ENCODE data around the gene TPM3. TPM values are rescaled to one million over a fixed set of nuclear protein-coding genes. Genes with fewer than 3 reads are reported as not detected.

TPM3 gene
- total and polyA plus RNA-seq, 2 of the 8 experiments (the other 6 are each of a cell fraction or from before 2014, with no cell fraction given), result 278 to 572 TPM

- H3K4me2 ChIP-seq (ENCODE audit: insufficient read depth in 1 of 2, low read depth in 2 of 2, low read length in 2 of 2), result no peak overlapping the region
- no peak overlapping the region for H2BK5ac ChIP-seq (ENCODE audit: low read depth, low read length)
- H3K9ac ChIP-seq (replicated peaks in 1 of 4; ENCODE audit: extremely low read depth in 1 of 4, low read depth in 3 of 4, low read length in 3 of 4), result no peak overlapping the region
- no peak overlapping the region for H3K4ac ChIP-seq (replicated peaks; ENCODE audit: insufficient read length, low read depth, low read length)
- H3K18ac ChIP-seq (ENCODE audit: extremely low read depth, low read length), result no peak overlapping the region
- no peak for DNase-seq (ENCODE audit: low read depth in 1 of 2, low spot score in 2 of 2)
- FAIRE-seq, result no peak
- H2BK12ac ChIP-seq (ENCODE audit: low read depth, low read length), result no peak overlapping the region
- H2BK15ac ChIP-seq (ENCODE audit: low read length), result no peak overlapping the region
- H3K36me3 ChIP-seq (ENCODE audit: control insufficient read depth in 2 of 4, insufficient read depth in 4 of 4, low read length in 3 of 4), result peaks cover 31 to 87% (median 76%) of the 10 kb centered on the region in 4 experiments
- H3K27me3 ChIP-seq (replicated peaks in 1 of 4; ENCODE audit: control insufficient read depth in 3 of 4, extremely low read depth in 1 of 4, insufficient read depth in 3 of 4, low read length in 3 of 4), result no peaks in the 10 kb centered on the region
- H4K5ac ChIP-seq (ENCODE audit: insufficient read length, low read depth, low read length), result no peak overlapping the region
- no peaks in the 10 kb centered on the region for H3K23me2 ChIP-seq (ENCODE audit: low read depth, low read length)
- H3K4me1 ChIP-seq (replicated peaks in 1 of 4; ENCODE audit: control insufficient read depth in 3 of 4, insufficient read depth in 4 of 4, low read length in 3 of 4), result no peaks in the 10 kb centered on the region
- no peak overlapping the region for H3K14ac ChIP-seq (ENCODE audit: insufficient read length)
- POLR2A ChIA-PET (ENCODE audit: partially characterized antibody), result interaction anchor here (0.7 to 2.0 kb wide), 6 partner anchors 9 to 36 kb away, joined by 3 to 6 read pairs (median 3); partner anchors contain the start of gene NUP210L
- H4K91ac ChIP-seq (replicated peaks; ENCODE audit: insufficient read length, low read length), result no peak overlapping the region
- H3K79me1 ChIP-seq (ENCODE audit: low read depth, low read length), result peaks cover 4% of the 10 kb centered on the region; the same call in 1 of the 2 replicates
- no peak overlapping the region for H3K23ac ChIP-seq (ENCODE audit: insufficient read length)
- H3K56ac ChIP-seq (replicated peaks; ENCODE audit: insufficient read length, low read depth, low read length), result no peak overlapping the region
- peaks cover 3 to 33% of the 10 kb centered on the region in 2 experiments; a peak in 3 of 4 replicates for H3K79me2 ChIP-seq (ENCODE audit: control insufficient read depth in 1 of 2, insufficient read depth in 2 of 2, low read length in 2 of 2)
- WGBS, 2 experiments (ENCODE audit: extremely low coverage in 1 of 2, insufficient coverage in 1 of 2, insufficient read length in 1 of 2, insufficient replicate concordance in 2 of 2, low coverage in 1 of 2, low lambda C conversion rate in 2 of 2, missing lambda C conversion rate in 1 of 2), result 90% methylated on average over 4 of the region's 4 CpGs; no CpG with 5 or more reads in 1 of the 2 experiments
- no peak overlapping the region for H2BK120ac ChIP-seq (replicated peaks; ENCODE audit: low read depth, low read length)
- H3K4me3 ChIP-seq (ENCODE audit: extremely low read depth in 1 of 4, insufficient read depth in 2 of 4, low read depth in 3 of 4, low read length in 4 of 4), result no peak overlapping the region
- H3K27ac ChIP-seq (ENCODE audit: low read depth, low read length), result no peak overlapping the region
- H2AK5ac ChIP-seq (ENCODE audit: low read depth, low read length), result no peak overlapping the region
- no peak overlapping the region for H4K8ac ChIP-seq (ENCODE audit: extremely low read depth, insufficient read depth, low read length)
- H4K20me1 ChIP-seq (replicated peaks in 1 of 2; ENCODE audit: control insufficient read depth in 1 of 2, insufficient read depth in 2 of 2, low read length in 2 of 2), result peaks cover 0 to 13% of the 10 kb centered on the region in 2 experiments
- H2AFZ ChIP-seq (ENCODE audit: low read length), result no peak overlapping the region
- CTCF ChIA-PET (ENCODE audit: partially characterized antibody), result interaction anchor here (1.4 kb wide), 1 partner anchor 101 kb away, joined by 6 read pairs; no protein-coding TSS in a partner anchor
- no peak overlapping the region for H2BK20ac ChIP-seq (ENCODE audit: low read length)
- no peaks in the 10 kb centered on the region for H3K9me3 ChIP-seq (ENCODE audit: insufficient read depth in 2 of 2, low read depth in 1 of 2, low read length in 1 of 2)
- TF ChIP-seq CTBP2 (IDR thresholded peaks at IDR 0.05; ENCODE audit: borderline replicate concordance, insufficient read depth, insufficient read length, low read length) (no peak), SP2 (IDR thresholded peaks at IDR 0.05; ENCODE audit: low read length) (no peak)
Measured at GRCh38 chr1:154171223-154171583, 20.7 kb downstream of the TPM3 start.
